ENCODE data around the gene OR5D13.

GRCh38 chr11:55806248-55806647 lies 33.0 kb downstream of the OR5D13 start:
- TF ChIP-seq, protein P1, sequence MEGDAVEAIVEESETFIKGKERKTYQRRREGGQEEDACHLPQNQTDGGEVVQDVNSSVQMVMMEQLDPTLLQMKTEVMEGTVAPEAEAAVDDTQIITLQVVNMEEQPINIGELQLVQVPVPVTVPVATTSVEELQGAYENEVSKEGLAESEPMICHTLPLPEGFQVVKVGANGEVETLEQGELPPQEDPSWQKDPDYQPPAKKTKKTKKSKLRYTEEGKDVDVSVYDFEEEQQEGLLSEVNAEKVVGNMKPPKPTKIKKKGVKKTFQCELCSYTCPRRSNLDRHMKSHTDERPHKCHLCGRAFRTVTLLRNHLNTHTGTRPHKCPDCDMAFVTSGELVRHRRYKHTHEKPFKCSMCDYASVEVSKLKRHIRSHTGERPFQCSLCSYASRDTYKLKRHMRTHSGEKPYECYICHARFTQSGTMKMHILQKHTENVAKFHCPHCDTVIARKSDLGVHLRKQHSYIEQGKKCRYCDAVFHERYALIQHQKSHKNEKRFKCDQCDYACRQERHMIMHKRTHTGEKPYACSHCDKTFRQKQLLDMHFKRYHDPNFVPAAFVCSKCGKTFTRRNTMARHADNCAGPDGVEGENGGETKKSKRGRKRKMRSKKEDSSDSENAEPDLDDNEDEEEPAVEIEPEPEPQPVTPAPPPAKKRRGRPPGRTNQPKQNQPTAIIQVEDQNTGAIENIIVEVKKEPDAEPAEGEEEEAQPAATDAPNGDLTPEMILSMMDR (conservative IDR thresholded peaks at IDR 0.05), result no peak
- TF ChIP-seq ZFX (IDR thresholded peaks at IDR 0.05), result no peak
